Measurements from ENCODE around the gene NKX2-4. TPM values are rescaled to one million over a fixed set of nuclear protein-coding genes. Genes with fewer than 3 reads are reported as not detected.

NKX2-4 gene
- total and polyA plus RNA-seq, 8 donors = not detected

DNA sequence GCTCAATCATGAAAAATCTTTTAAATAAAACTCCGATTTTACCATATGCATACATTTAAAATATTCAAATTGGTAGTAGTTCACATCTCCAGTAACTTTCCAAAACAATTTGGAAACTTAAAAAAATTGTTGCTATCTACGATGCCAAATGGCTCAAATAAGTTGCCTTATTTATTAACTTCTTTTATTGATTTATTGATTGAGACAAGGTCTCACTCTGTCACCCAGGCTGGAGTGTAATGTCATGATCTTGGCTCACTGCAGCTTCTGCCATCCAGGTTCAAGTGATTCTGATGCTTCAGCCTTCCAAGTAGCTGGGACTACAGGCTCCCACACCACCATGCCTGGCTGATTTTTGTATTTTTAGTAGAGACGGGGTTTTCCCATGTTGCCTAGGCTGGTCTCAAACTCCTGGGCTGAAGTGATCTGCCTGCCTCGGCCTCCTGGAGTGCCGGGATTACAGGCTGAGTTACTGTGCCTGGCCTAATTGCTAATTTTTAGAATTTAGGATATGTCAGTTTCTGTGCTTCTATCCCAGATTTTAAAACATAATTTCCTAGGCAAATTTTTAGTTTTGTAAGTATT lies 12.9 kb downstream of the NKX2-4 start:
- Histone ChIP-seq H3K27me3 (no peaks in the 10 kb centered on the region), H3K27ac (no peak overlapping the region), H3K4me3 (no peak overlapping the region), H3K36me3 (peaks cover 19 to 94% (median 90%) of the 10 kb centered on the region in 4 donors), H3K4me1 (no peaks in the 10 kb centered on the region), H3K9me3 (no peaks in the 10 kb centered on the region)
- DNase-seq = no peak
- 86 to 100% (median 96%) methylated on average over 5 of the region's 5 CpGs for WGBS, 5 donors
- intact Hi-C loops (cut with DNase I; ENCODE audit: low total_unique reads) = no loop called here
- TF ChIP-seq POLR2AphosphoS5 (IDR thresholded peaks at IDR 0.05) (no peak), POLR2A (IDR thresholded peaks at IDR 0.05) (no peak), EP300 (IDR thresholded peaks at IDR 0.05) (no peak)
- TF ChIP-seq, protein P1, sequence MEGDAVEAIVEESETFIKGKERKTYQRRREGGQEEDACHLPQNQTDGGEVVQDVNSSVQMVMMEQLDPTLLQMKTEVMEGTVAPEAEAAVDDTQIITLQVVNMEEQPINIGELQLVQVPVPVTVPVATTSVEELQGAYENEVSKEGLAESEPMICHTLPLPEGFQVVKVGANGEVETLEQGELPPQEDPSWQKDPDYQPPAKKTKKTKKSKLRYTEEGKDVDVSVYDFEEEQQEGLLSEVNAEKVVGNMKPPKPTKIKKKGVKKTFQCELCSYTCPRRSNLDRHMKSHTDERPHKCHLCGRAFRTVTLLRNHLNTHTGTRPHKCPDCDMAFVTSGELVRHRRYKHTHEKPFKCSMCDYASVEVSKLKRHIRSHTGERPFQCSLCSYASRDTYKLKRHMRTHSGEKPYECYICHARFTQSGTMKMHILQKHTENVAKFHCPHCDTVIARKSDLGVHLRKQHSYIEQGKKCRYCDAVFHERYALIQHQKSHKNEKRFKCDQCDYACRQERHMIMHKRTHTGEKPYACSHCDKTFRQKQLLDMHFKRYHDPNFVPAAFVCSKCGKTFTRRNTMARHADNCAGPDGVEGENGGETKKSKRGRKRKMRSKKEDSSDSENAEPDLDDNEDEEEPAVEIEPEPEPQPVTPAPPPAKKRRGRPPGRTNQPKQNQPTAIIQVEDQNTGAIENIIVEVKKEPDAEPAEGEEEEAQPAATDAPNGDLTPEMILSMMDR (IDR thresholded peaks at IDR 0.05) = no peak

- no peaks in the 10 kb centered on the region for H3K4me1 ChIP-seq
- TF ChIP-seq, protein P1 (IDR thresholded peaks at IDR 0.05) = no peak
- no peak for TF ChIP-seq POLR2A (IDR thresholded peaks at IDR 0.05)
- no peak for TF ChIP-seq EP300 (IDR thresholded peaks at IDR 0.05)
- no peak for TF ChIP-seq POLR2AphosphoS5 (IDR thresholded peaks at IDR 0.05)
- no peaks in the 10 kb centered on the region for H3K27me3 ChIP-seq
- DNase-seq = no peak
- WGBS, 5 donors = 85 to 100% (median 94%) methylated on average over 1 of the region's 1 CpG
- H3K27ac ChIP-seq = no peak overlapping the region
- intact Hi-C loops (cut with DNase I; ENCODE audit: low total_unique reads) = no loop called here
- no peak overlapping the region for H3K4me3 ChIP-seq
- H3K36me3 ChIP-seq = peaks cover 12 to 85% (median 72%) of the 10 kb centered on the region in 4 donors
- H3K9me3 ChIP-seq = no peaks in the 10 kb centered on the region
Measured at GRCh38 chr20:21381619-21382018, 15.7 kb downstream of the NKX2-4 start.

GRCh38 chr20:21380711-21381110 lies 16.6 kb downstream of the NKX2-4 start:
- Histone ChIP-seq H3K36me3 (peaks cover 11 to 84% (median 71%) of the 10 kb centered on the region in 4 donors), H3K4me3 (no peak overlapping the region), H3K27me3 (no peaks in the 10 kb centered on the region), H3K9me3 (no peaks in the 10 kb centered on the region), H3K27ac (no peak overlapping the region), H3K4me1 (no peaks in the 10 kb centered on the region)
- no peak for DNase-seq
- intact Hi-C loops (cut with DNase I; ENCODE audit: low total_unique reads) = no loop called here
- TF ChIP-seq EP300 (IDR thresholded peaks at IDR 0.05) (no peak), POLR2A (IDR thresholded peaks at IDR 0.05) (no peak)
- 83 to 94% (median 85%) methylated on average over 2 of the region's 2 CpGs for WGBS, 5 donors

DNA sequence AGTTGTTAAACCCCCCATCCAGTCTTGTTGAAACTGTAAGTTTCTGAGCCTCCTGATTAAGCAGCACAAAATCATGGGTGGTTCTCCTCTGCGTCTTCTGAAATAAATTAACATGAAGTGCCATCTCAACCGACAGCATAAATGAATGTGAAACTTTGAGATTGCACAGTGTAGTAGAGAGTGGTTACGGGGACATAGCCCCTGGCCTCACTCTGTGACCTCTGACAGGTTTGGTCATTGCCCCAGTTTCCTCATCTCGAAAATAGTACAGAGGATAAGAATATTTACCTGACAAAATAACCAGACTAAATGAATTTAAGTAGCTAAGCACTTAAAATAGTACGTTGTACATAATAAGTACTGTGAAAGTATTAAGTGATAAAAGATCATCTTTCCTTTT lies 19.1 kb downstream of the NKX2-4 start:
- 91 to 94% (median 93%) methylated on average over 5 of the region's 5 CpGs for WGBS, 5 donors
- intact Hi-C loops (cut with DNase I; ENCODE audit: low total_unique reads) = no loop called here
- H3K4me3 ChIP-seq = no peak overlapping the region
- no peak for TF ChIP-seq POLR2A (IDR thresholded peaks at IDR 0.05)
- TF ChIP-seq, protein P1 (IDR thresholded peaks at IDR 0.05) = no peak
- no peak for TF ChIP-seq POLR2AphosphoS5 (IDR thresholded peaks at IDR 0.05)
- TF ChIP-seq EP300 (IDR thresholded peaks at IDR 0.05) = no peak
- H3K27me3 ChIP-seq = no peaks in the 10 kb centered on the region
- H3K27ac ChIP-seq = no peak overlapping the region
- H3K9me3 ChIP-seq = no peaks in the 10 kb centered on the region
- no peak for DNase-seq
- H3K4me1 ChIP-seq = no peaks in the 10 kb centered on the region
- H3K36me3 ChIP-seq = peaks cover 11 to 65% (median 54%) of the 10 kb centered on the region in 4 donors

DNA sequence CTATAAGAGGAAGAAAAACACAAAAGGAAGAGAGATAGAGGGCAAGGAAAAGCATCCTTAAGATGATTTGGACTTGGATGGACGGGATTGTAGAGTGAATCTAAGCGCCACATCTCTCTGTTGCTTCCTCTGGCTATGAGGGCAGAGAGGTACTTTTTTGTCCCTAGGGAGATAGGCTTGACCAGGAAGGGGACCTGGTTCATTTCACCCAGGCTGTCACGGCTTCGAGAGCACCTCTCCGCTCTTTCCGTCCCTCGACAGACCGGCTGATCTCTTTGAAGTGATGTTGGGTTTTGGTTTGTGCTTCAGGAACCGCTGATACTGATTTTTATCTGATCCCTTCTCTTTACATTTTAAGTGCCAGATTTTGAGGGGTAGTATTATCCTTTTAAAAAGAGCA lies 19.6 kb downstream of the NKX2-4 start:
- TF ChIP-seq POLR2AphosphoS5 (IDR thresholded peaks at IDR 0.05) (no peak), POLR2A (IDR thresholded peaks at IDR 0.05) (no peak), EP300 (IDR thresholded peaks at IDR 0.05) (no peak)
- TF ChIP-seq, protein P1 (IDR thresholded peaks at IDR 0.05) = no peak
- no peak for DNase-seq
- no peak overlapping the region for H3K27ac ChIP-seq
- no peaks in the 10 kb centered on the region for H3K4me1 ChIP-seq
- WGBS, 5 donors = 93 to 98% (median 94%) methylated on average over 9 of the region's 9 CpGs
- no peaks in the 10 kb centered on the region for H3K9me3 ChIP-seq
- H3K27me3 ChIP-seq = no peaks in the 10 kb centered on the region
- H3K4me3 ChIP-seq = no peak overlapping the region
- peaks cover 10 to 59% (median 54%) of the 10 kb centered on the region in 4 donors for H3K36me3 ChIP-seq
- intact Hi-C loops (cut with DNase I; ENCODE audit: low total_unique reads) = no loop called here
